GM12891 (cell line): ENCODE measurements around the gene ZBTB1.

Experiments
- PAX5 ChIP-seq: IDR thresholded peaks from 2 replicates; pipeline ENCODE4 v1.6.1; 2011; ENCODE audit warnings: low read length, moderate library complexity, mild to moderate bottlenecking; ENCODE audit not compliant: insufficient read depth, severe bottlenecking
- POLR2A ChIP-seq: IDR thresholded peaks from 2 replicates; pipeline ENCODE4 v1.6.1; 2011; ENCODE audit warnings: low read depth, low read length, control low read depth
- POLR2AphosphoS5 ChIP-seq: IDR thresholded peaks from 2 replicates; pipeline ENCODE4 v1.6.1; 2011; ENCODE audit warnings: low read depth, low read length, control low read depth
- POU2F2 ChIP-seq: IDR thresholded peaks from 2 replicates; pipeline ENCODE4 v1.6.1; 2011; ENCODE audit warnings: low read depth, mild to moderate bottlenecking, control low read depth, low read length, moderate library complexity
- SPI1 ChIP-seq: IDR thresholded peaks from 2 replicates; pipeline ENCODE4 v1.6.1; 2011; ENCODE audit warnings: low read depth, low read length, control low read depth
- TAF1 ChIP-seq: IDR thresholded peaks from 2 replicates; pipeline ENCODE4 v1.6.1; 2011; ENCODE audit warnings: low read depth, low read length, control low read depth

DNA sequence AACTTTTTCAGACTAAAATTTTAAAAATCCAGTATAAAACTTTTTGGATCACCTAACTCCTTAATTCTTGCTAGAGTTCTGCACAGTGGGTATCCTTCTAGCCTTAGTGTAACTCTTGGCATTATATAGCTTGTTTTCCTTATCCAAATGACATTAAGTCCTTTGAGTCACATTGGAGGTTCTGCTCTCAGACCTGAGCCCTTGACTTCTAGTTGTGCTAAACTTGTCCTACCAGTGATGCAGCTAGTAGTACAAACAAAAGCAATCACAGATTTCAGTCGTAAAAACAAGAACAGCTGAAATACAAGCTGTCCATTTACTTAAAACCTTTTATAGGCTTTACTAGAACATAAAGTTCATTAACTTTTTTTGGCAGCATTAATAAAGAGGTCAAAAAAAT, 10.5 kb downstream of the ZBTB1 start:
- TF ChIP-seq POLR2A (no peak), TAF1 (no peak), SPI1 (no peak), POLR2AphosphoS5 (no peak), POU2F2 (no peak), PAX5 (no peak)
